ENCODE measurements around the gene SSUH2. TPM values are rescaled to one million over a fixed set of nuclear protein-coding genes. Genes with fewer than 3 reads are reported as not detected.
"Not testable (repeated sequence)": the region's sequence is repeated elsewhere in the genome, so short reads cannot be mapped to it uniquely, and the experiment has no call there.

Gene SSUH2
- polyA plus RNA-seq, 1 donor from 2014 or later = not detected

DNA sequence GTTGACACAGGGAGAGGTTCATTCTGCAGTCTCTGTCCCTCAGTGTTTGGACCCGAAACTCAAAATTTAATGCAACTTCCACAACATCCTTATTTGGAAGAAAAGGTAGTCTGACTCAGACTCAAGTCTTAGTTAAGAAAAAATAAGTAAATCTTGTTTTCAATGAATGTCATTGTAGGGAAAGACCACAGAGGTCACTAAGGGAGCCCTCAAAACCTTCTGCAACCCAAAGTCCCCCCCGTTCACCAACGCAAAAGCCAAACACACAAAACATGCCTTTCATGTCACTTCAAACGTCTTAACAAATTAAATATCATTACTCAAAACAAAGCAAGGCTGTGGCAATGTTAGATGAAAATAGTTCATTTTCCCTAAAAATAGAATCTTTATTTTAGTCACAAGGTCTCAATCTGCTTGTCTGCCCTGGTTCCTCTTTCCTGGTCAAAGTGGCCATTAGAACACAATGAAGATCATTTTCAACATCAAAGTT lies 20.9 kb upstream of the SSUH2 start:
- H3K27me3 Mint-ChIP-seq = peaks cover 13% of the 10 kb centered on the region
- H3K36me3 Mint-ChIP-seq = peaks cover 8% of the 10 kb centered on the region
- no peak overlapping the region for H3K4me3 Mint-ChIP-seq
- no peak overlapping the region for H3K27ac Mint-ChIP-seq
- H3K9me3 Mint-ChIP-seq = no peaks in the 10 kb centered on the region
- H3K4me1 Mint-ChIP-seq = peaks cover 3 to 6% (median 6%) of the 10 kb centered on the region in 3 donors

DNA sequence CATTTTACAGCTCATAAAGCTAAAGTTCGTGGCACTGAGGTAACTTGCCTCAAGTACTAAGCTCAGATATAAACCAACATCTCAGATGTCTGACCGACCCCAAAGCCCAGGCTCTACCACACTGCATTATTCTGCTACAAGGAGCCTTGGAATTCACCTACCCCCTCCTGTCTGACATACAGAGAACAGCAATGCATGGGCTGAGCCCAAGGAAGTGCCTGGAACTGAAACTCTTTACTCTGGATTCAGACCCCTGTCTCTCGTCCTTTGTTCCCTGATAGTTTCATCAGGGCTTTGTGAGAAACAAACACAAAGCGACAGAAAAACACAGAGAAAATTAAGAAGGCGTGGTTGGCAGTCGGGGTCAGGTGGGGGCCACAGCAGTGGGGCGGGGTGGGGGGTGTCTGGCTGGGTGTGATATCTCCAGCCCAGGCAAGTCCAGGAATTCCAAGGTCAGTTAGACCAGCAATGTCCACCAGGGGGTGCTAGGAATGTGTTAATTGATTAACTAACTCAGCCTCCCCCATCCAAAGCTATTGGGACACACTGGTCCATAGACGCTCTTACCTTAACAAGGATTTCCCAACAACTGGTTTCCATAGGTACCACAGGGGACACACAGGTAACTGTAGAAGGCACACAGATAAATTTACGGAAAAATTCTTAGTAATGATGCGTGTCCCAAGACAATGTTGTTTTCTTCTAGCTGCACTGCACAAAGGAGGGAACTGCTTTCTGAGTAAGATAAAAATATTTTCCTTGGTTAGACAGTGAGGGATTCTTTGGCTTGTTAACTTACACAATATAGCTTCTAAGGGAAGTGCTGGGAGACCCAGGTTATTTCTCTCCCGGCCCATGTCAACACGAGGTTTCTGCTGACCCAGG lies 18.8 kb upstream of the SSUH2 start:
- Mint-ChIP-seq H3K27ac (no peak overlapping the region), H3K36me3 (peaks cover 4% of the 10 kb centered on the region), H3K4me3 (no peak overlapping the region), H3K9me3 (no peaks in the 10 kb centered on the region), H3K4me1 (peaks cover 6 to 10% (median 9%) of the 10 kb centered on the region in 3 donors), H3K27me3 (peaks cover 17% of the 10 kb centered on the region)

- Mint-ChIP-seq H3K9me3 (no peaks in the 10 kb centered on the region), H3K27ac (no peak overlapping the region), H3K4me1 (peaks cover 9 to 10% (median 9%) of the 10 kb centered on the region in 3 donors), H3K4me3 (no peak overlapping the region), H3K27me3 (peaks cover 16% of the 10 kb centered on the region), H3K36me3 (peaks cover 4% of the 10 kb centered on the region)
Measured at GRCh38 chr3:8662594-8662993, 18.0 kb upstream of the SSUH2 start.

DNA sequence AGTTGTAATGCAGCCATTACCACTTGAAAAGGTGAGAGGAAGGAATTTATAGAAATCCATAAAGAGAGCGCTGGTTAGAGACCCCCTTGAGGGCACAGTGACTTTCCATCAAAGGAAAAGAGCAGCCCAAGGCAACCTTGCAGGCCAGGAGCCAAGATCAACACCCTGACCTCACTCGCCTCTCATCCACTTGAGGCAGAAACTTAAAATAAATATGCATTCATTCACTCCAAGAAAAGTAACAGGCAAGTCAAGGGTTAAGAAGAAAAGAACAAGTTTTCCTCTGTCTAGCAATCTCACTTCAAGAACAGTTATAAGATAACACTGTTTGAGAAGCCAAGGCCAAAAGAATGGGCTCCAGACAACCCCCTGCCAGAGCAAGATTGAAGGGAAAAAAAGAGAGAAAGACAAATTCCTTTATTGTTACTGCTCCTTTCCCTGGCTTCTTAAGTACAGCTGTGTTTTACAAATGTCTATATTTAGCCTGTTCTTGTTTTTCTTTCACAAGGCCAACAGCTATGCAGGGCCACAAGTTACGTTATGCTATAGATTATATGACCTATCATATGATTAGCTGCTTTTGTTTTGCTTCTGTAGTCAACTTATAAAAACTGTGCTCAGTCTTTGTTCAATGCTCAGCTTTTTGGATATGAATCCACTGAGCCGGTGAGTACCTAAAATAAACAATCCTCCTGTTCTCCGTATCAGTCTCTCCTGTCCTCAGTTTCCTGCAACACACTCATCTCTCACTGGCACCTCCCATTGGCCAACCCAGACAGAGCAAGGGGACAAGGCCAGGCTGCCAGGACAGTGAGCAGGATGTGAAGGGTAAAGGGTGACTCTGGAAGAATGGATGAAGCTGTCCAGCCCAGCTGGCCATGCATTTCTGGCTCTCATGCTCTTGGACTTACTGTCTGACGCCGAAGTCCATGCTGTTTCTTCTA lies 15.8 kb upstream of the SSUH2 start:
- H3K27ac Mint-ChIP-seq = no peak overlapping the region
- H3K27me3 Mint-ChIP-seq = peaks cover 8% of the 10 kb centered on the region
- peaks cover 9 to 10% (median 10%) of the 10 kb centered on the region in 3 donors for H3K4me1 Mint-ChIP-seq
- H3K36me3 Mint-ChIP-seq = peaks cover 4% of the 10 kb centered on the region
- H3K4me3 Mint-ChIP-seq = no peak overlapping the region
- peaks cover 0 to under 1% (median 0%) of the 10 kb centered on the region in 3 donors for H3K9me3 Mint-ChIP-seq

DNA sequence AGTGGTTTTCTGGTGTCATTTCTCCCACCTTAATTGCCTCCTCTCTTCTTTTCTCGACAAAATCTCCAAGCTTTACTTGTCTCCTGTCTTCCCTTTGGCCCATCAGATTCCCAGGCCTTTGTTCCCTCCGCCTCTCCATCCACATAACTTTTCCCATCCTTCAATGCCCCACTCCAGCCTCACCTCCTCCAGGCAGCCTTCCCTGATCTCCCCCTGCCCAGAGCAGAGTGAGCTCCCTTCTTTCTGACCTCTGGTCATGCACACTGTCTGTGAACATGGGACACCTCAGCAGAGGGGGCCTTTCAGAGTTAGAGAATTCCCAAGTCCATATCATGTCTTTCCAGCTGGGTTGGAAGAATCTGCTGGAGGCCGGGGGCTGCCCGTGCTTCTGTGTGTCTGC lies 14.6 kb upstream of the SSUH2 start:
- Mint-ChIP-seq H3K27me3 (peaks cover 4% of the 10 kb centered on the region), H3K36me3 (no peaks in the 10 kb centered on the region), H3K4me1 (peaks cover 4 to 9% (median 5%) of the 10 kb centered on the region in 3 donors), H3K9me3 (peaks cover 0 to 3% (median 2%) of the 10 kb centered on the region in 3 donors), H3K27ac (no peak overlapping the region), H3K4me3 (no peak overlapping the region)

- Mint-ChIP-seq H3K4me1 (peaks cover 4 to 9% (median 5%) of the 10 kb centered on the region in 3 donors), H3K9me3 (peaks cover 0 to 6% (median 5%) of the 10 kb centered on the region in 3 donors), H3K27me3 (peaks cover 4% of the 10 kb centered on the region), H3K36me3 (no peaks in the 10 kb centered on the region), H3K4me3 (peak overlapping the region in 1 of 4 donors; percentile 29), H3K27ac (peak overlapping the region in 1 of 3 donors; percentile 16)
Measured at GRCh38 chr3:8658306-8659212, 14.0 kb upstream of the SSUH2 start.

- H3K36me3 Mint-ChIP-seq = no peaks in the 10 kb centered on the region
- peaks cover 4% of the 10 kb centered on the region for H3K27me3 Mint-ChIP-seq
- peaks cover 4 to 9% (median 5%) of the 10 kb centered on the region in 3 donors for H3K4me1 Mint-ChIP-seq
- H3K9me3 Mint-ChIP-seq = peaks cover 0 to 6% (median 5%) of the 10 kb centered on the region in 3 donors
- H3K4me3 Mint-ChIP-seq = peak overlapping the region in 1 of 4 donors; percentile 29
- peak overlapping the region in 1 of 3 donors; percentile 16 for H3K27ac Mint-ChIP-seq
Measured at GRCh38 chr3:8657804-8658305, 13.3 kb upstream of the SSUH2 start.

GRCh38 chr3:8656240-8656639 lies 11.6 kb upstream of the SSUH2 start:
- no peak overlapping the region for H3K4me3 Mint-ChIP-seq

GRCh38 chr3:8655387-8655835 lies 10.8 kb upstream of the SSUH2 start:
- Mint-ChIP-seq H3K9me3 (peaks cover 0 to 6% (median 5%) of the 10 kb centered on the region in 3 donors), H3K27me3 (peaks cover 9% of the 10 kb centered on the region), H3K4me1 (peaks cover 2 to 9% (median 4%) of the 10 kb centered on the region in 3 donors), H3K27ac (no peak overlapping the region), H3K36me3 (no peaks in the 10 kb centered on the region), H3K4me3 (no peak overlapping the region)

More at GRCh38 chr3:8656240-8656639, 11.6 kb upstream of the SSUH2 start:
- Mint-ChIP-seq H3K27me3 (peaks cover 7% of the 10 kb centered on the region), H3K9me3 (peaks cover 0 to 6% (median 5%) of the 10 kb centered on the region in 3 donors), H3K4me1 (peaks cover 4 to 9% (median 4%) of the 10 kb centered on the region in 3 donors), H3K36me3 (no peaks in the 10 kb centered on the region), H3K27ac (no peak overlapping the region)

DNA sequence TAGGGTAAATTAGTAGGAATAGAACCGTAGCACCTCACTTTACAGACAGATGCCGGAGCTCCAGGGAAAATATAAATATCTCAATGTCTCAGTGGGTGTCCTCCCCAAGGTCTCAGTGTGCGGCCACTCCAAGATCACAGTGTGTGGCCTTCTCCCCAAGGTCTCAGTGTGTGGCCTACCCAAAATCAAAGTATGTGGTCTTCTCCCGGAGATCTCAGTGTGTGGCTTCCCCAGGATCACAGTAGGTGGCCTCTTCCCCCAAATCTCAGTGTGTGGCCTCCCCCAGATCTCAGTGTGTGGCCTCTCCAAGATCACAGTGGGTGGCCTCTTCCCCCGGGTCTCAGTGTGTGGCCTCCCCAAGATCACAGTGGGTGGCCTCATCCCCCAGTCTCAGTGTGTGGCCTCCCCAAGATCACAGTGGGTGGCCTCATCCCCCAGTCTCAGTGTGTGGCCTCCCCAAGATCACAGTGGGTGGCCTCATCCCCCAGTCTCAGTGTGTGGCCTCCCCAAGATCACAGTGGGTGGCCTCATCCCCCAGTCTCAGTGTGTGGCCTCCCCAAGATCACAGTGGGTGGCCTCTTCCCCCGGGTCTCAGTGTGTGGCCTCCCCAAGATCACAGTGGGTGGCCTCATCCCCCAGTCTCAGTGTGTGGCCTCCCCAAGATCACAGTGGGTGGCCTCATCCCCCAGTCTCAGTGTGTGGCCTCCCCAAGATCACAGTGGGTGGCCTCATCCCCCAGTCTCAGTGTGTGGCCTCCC lies 10.2 kb upstream of the SSUH2 start:
- not testable (repeated sequence) for H3K36me3 Mint-ChIP-seq, H3K4me3 Mint-ChIP-seq, H3K9me3 Mint-ChIP-seq, H3K4me1 Mint-ChIP-seq, H3K27ac Mint-ChIP-seq
- H3K27me3 Mint-ChIP-seq = peaks cover 11% of the 10 kb centered on the region

GRCh38 chr3:8653800-8654408 lies 9.3 kb upstream of the SSUH2 start:
- H3K9me3 Mint-ChIP-seq = peaks cover 0 to 6% (median 5%) of the 10 kb centered on the region in 3 donors
- no peak overlapping the region for H3K4me3 Mint-ChIP-seq
- peaks cover 0 to 9% (median 2%) of the 10 kb centered on the region in 3 donors for H3K4me1 Mint-ChIP-seq
- no peaks in the 10 kb centered on the region for H3K36me3 Mint-ChIP-seq
- peaks cover 11% of the 10 kb centered on the region for H3K27me3 Mint-ChIP-seq
- no peak overlapping the region for H3K27ac Mint-ChIP-seq

DNA sequence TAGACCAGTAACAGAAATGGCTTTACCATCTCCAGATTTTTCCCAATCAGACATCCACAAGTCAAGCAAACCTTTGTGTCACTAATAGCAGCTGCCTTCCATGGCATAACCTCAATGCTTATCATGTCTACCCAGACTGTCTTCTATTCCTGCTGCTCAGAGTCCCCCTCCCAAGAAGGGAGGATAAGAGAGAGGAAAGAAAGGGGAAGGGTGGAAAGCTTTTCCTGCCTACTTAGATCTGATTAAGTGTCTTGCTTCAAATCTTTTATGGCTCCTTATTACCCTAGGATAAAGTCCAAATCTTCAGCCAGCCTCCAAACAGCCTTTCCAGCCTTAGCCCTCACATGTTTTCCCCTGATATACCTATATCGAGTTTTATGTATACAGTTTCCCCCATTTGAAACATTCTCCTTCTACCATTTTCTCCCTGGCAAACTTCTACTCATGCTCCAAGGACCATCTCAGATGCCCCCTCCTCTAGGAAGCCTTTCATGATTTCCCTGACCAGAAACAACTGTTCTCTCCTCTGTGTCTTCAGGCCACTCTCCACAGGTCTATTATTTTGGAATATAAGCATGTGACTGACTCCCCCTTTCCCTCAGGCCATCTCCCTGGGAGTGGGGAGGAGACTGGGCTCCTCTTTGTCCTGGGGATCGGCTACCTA lies 7.9 kb upstream of the SSUH2 start:
- Mint-ChIP-seq H3K4me3 (peak overlapping the region in 1 of 4 donors; percentile 65), H3K4me1 (peaks cover 0 to 3% (median 0%) of the 10 kb centered on the region in 3 donors), H3K36me3 (no peaks in the 10 kb centered on the region), H3K27me3 (peaks cover 7% of the 10 kb centered on the region), H3K27ac (no peak overlapping the region), H3K9me3 (peaks cover 0 to 6% (median 5%) of the 10 kb centered on the region in 3 donors)

Data from IgD-negative memory B cell (primary cell).